Breast epithelium (tissue), 3 donors: ENCODE measurements around the gene CTNNA3.

Experiments used
- CTCF ChIP-seq, 3 donors: fragments of 450-650 bp; IDR thresholded peaks; one replicate each; pipeline ENCODE4 v1.5.1; 2016 to 2017; ENCODE audit warnings: antibody characterized with exemption in 3 of 3, mild to moderate bottlenecking in 3 of 3, moderate library complexity in 3 of 3
- POLR2A ChIP-seq: fragments of 450-650 bp; IDR thresholded peaks from one replicate; pipeline ENCODE4 v1.6.1; 2016; ENCODE audit warnings: antibody characterized with exemption, mild to moderate bottlenecking, moderate library complexity

- no peak for TF ChIP-seq CTCF (IDR thresholded peaks at IDR 0.05)
- no peak for TF ChIP-seq POLR2A
Observed at GRCh38 chr10:67079126-67079525, 616.9 kb downstream of the CTNNA3 start.
